Upper lobe of left lung (tissue), 6 donors: ENCODE measurements around the gene SEPHS2. TPM values are rescaled to one million over a fixed set of nuclear protein-coding genes. Genes with fewer than 3 reads are reported as not detected.

Experiments
- ATAC-seq, 2 donors: fragments of 200-7000 bp; cut with Tn5 transposase; one replicate each; pipeline ENCODE4 v1.9.1; 2022; ENCODE audit warnings: mild to moderate bottlenecking in 2 of 2, moderate library complexity in 2 of 2; ENCODE audit not compliant: low FRiP score in 2 of 2
- DNase-seq, 2 donors: peaks; one replicate each; pipeline ENCODE4 v3.0.0-alpha.2; 2019 to 2020
- H3K27ac ChIP-seq, 4 donors: fragments of 200-600 bp; sonication (generic); one replicate each; pipeline ENCODE4 v1.5.1; 2016 to 2019
- H3K27me3 ChIP-seq, 4 donors: fragments of 200-600 bp; sonication (generic); one replicate each; pipeline ENCODE4 v1.5.1; 2017 to 2019
- H3K36me3 ChIP-seq, 4 donors: fragments of 200-600 bp; sonication (generic); one replicate each; pipeline ENCODE4 v1.5.1; 2016 to 2019
- H3K4me1 ChIP-seq, 4 donors: fragments of 200-600 bp; sonication (generic); one replicate each; pipeline ENCODE4 v1.5.1; 2018 to 2019
- H3K4me3 ChIP-seq, 4 donors: fragments of 200-600 bp; sonication (generic); one replicate each; pipeline ENCODE4 v1.5.1; 2017 to 2019; ENCODE audit warnings: mild to moderate bottlenecking in 2 of 4, moderate library complexity in 1 of 4
- H3K9me3 ChIP-seq, 4 donors: fragments of 200-600 bp; sonication (generic); one replicate each; pipeline ENCODE4 v1.5.1; 2018 to 2019
- EP300 ChIP-seq, 4 donors: sonication (generic); formaldehyde crosslinking; IDR thresholded peaks; one replicate each; pipeline ENCODE4 v1.5.1; 2017; ENCODE audit warnings: antibody characterized with exemption in 4 of 4, control low read depth in 2 of 4
- POLR2A ChIP-seq, 4 donors: fragments of 450-650 bp; IDR thresholded peaks; one replicate each; pipeline ENCODE4 v1.5.1; 2016 to 2017; ENCODE audit warnings: antibody characterized with exemption in 4 of 4, mild to moderate bottlenecking in 2 of 4
- POLR2AphosphoS5 ChIP-seq, 2 donors: sonication (generic); formaldehyde crosslinking; IDR thresholded peaks; one replicate each; pipeline ENCODE4 v1.5.1; 2017; ENCODE audit warnings: antibody characterized with exemption in 2 of 2
- WGBS, 2 donors: methylation state at CpG; one replicate each; pipeline ENCODE4 v1.1.5; 2017 to 2018; 5-methylcytosine and 5-hydroxymethylcytosine counted together
- total RNA-seq, 6 donors: library from RNA; depleted of rRNA in 4 of 6; stranded (reverse); fragments of >200 nt in 4 of 6; gene quantifications; one replicate each; pipeline versions ENCODE4 v1.1.0 to v1.2.1, GENCODE V29; 2016 to 2021
- TF ChIP-seq, protein P1 (sequence below), 6 experiments: fragments of 450-650 bp in 4 of 6; fragments of 200-600 bp in 2 of 6; sonication (generic) in 2 of 6; IDR thresholded peaks; one replicate each; pipeline ENCODE4 v1.5.1; 2016 to 2019; ENCODE audit warnings: antibody characterized with exemption in 6 of 6
- donor health status: DM: no; HTN: no; CAD: no; lungs with moderate emphysema.
- donor health status: DM: no; HTN: yes; CAD: no; lungs with severe emphysema.

Gene SEPHS2, protein sequence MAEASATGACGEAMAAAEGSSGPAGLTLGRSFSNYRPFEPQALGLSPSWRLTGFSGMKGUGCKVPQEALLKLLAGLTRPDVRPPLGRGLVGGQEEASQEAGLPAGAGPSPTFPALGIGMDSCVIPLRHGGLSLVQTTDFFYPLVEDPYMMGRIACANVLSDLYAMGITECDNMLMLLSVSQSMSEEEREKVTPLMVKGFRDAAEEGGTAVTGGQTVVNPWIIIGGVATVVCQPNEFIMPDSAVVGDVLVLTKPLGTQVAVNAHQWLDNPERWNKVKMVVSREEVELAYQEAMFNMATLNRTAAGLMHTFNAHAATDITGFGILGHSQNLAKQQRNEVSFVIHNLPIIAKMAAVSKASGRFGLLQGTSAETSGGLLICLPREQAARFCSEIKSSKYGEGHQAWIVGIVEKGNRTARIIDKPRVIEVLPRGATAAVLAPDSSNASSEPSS
- 10 to 100 TPM; 34.7 to 64.0 (median 38.2) TPM for total RNA-seq

DNA sequence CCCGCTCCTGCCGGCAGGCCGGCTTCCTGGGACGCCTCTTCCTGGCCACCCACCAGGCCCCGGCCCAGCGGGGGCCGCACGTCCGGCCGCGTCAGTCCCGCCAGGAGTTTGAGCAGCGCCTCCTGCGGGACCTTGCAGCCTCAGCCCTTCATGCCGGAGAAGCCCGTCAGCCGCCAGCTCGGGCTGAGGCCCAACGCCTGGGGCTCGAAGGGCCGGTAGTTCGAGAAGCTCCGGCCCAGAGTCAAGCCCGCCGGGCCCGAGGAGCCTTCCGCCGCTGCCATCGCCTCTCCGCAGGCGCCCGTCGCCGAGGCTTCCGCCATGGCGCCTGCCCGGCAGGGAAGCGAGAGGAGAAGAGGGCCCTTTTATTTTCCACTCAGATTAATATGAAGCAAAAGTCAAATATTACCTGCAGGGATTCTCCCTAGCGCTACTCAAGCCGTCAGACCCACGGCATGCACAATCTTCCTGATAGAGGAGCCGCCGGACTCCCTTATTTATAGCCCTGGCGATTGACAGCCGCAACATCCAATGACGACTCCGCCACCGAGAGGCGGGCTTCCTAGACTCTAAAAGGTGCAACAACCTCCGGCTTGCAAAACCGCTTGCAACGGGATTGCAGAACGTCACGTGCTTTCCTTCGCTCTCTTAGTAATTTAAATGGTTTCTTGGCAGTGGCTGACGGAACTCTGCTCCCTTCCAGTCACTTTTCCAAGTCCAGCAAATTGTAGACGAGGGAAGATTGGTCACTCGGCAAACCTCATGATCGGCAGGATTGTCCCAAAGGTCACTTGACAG, at the start of gene SEPHS2:
SEPHS2 (minus strand) TSS at position 467 of the 795 bp plus-strand sequence; CDS start at position 320, 147 bp downstream.
- peak; percentile 95 to 99 for DNase-seq
- Histone ChIP-seq H3K4me3 (peak within 1 kb of the TSS; percentile 67 to 93 (median 80)), H3K27ac (peak within 1 kb of the TSS; percentile 92 to 98 (median 96)), H3K27me3 (no peaks in the 10 kb centered on the region), H3K9me3 (no peaks in the 10 kb centered on the region), H3K4me1 (peaks cover 15 to 28% (median 23%) of the 10 kb centered on the region in 4 donors), H3K36me3 (peaks cover 0 to 9% (median 0%) of the 10 kb centered on the region in 4 donors)
- TF ChIP-seq POLR2A (IDR thresholded peaks at IDR 0.05) (peak in 3 of 4 donors; percentile 84 to 99 (median 98)), POLR2AphosphoS5 (IDR thresholded peaks at IDR 0.05) (peak; percentile 81 to 94), EP300 (IDR thresholded peaks at IDR 0.05) (peak in 1 of 4 donors; percentile 2)
- TF ChIP-seq, protein P1, sequence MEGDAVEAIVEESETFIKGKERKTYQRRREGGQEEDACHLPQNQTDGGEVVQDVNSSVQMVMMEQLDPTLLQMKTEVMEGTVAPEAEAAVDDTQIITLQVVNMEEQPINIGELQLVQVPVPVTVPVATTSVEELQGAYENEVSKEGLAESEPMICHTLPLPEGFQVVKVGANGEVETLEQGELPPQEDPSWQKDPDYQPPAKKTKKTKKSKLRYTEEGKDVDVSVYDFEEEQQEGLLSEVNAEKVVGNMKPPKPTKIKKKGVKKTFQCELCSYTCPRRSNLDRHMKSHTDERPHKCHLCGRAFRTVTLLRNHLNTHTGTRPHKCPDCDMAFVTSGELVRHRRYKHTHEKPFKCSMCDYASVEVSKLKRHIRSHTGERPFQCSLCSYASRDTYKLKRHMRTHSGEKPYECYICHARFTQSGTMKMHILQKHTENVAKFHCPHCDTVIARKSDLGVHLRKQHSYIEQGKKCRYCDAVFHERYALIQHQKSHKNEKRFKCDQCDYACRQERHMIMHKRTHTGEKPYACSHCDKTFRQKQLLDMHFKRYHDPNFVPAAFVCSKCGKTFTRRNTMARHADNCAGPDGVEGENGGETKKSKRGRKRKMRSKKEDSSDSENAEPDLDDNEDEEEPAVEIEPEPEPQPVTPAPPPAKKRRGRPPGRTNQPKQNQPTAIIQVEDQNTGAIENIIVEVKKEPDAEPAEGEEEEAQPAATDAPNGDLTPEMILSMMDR (IDR thresholded peaks at IDR 0.05): peak in 4 of 6 experiments; percentile 25 to 62 (median 50)
- peak; percentile 92 to 97 for ATAC-seq
- 1 to 2% methylated on average over 12 to 45 of the region's 59 CpGs for WGBS, 2 donors

DNA sequence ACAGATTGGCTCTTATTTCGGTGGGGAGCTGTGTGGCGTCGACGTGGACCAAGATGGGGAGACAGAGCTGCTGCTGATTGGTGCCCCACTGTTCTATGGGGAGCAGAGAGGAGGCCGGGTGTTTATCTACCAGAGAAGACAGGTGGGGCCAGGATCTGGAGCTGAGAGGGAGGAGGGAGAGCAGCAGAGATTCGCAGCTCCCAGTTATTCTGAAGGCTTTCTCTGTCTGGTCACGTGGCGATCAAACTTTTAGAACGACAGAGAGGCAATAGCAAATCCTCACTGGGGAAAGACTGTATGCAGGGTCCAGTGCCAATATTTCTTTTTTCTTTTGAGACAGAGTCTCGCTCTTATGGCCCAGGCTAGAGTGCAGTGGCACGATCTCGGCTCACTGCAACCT, 49.0 kb upstream of the SEPHS2 start:
- H3K36me3 ChIP-seq: peaks cover 0 to 12% (median 5%) of the 10 kb centered on the region in 4 donors
- no peak for DNase-seq

DNA sequence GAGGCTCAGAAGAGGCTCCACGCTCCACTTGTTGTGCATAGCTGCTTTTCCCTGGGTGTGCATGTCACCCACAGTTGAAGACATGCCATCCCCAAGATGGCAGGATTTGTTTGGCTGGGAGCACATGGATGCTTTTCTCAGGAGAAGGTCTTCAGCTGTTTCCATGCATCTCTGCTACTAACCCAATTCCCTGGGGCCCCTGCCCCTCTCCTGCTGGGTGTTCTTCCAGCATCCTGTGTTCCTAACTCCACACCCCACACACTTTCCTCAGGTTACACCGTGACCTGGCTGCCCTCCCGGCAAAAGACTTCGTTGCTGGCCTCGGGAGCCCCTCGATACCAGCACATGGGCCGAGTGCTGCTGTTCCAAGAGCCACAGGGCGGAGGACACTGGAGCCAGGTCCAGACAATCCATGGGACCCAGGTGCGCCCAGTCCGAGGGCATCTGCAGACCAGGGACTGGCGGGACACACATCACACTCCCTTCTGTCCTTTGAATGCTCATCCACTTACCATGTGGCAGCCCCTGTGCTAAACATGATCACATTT, 48.3 kb upstream of the SEPHS2 start:
- H3K4me1 ChIP-seq: peaks cover 0 to 8% (median 3%) of the 10 kb centered on the region in 4 donors
- no peak for ATAC-seq
- 69 to 79% methylated on average over 9 to 11 of the region's 11 CpGs for WGBS, 2 donors
- no peaks in the 10 kb centered on the region for H3K9me3 ChIP-seq
- no peak overlapping the region for H3K27ac ChIP-seq
- peaks cover 0 to 12% (median 5%) of the 10 kb centered on the region in 4 donors for H3K36me3 ChIP-seq
- H3K27me3 ChIP-seq: no peaks in the 10 kb centered on the region
- TF ChIP-seq POLR2AphosphoS5 (IDR thresholded peaks at IDR 0.05): no peak
- TF ChIP-seq, protein P1 (IDR thresholded peaks at IDR 0.05): no peak
- TF ChIP-seq EP300 (IDR thresholded peaks at IDR 0.05): no peak
- TF ChIP-seq POLR2A (IDR thresholded peaks at IDR 0.05): no peak
- H3K4me3 ChIP-seq: no peak overlapping the region
- DNase-seq: no peak

More for the DNA sequence above, 49.0 kb upstream of the SEPHS2 start:
- TF ChIP-seq EP300 (IDR thresholded peaks at IDR 0.05): no peak
- no peak for TF ChIP-seq POLR2A (IDR thresholded peaks at IDR 0.05)
- TF ChIP-seq, protein P1 (IDR thresholded peaks at IDR 0.05): no peak
- TF ChIP-seq POLR2AphosphoS5 (IDR thresholded peaks at IDR 0.05): no peak
- Histone ChIP-seq H3K9me3 (no peaks in the 10 kb centered on the region), H3K4me1 (peaks cover 0 to 7% (median 3%) of the 10 kb centered on the region in 4 donors), H3K4me3 (no peak overlapping the region), H3K27me3 (no peaks in the 10 kb centered on the region), H3K27ac (no peak overlapping the region)
- ATAC-seq: no peak
- 74 to 79% methylated on average over 12 of the region's 12 CpGs for WGBS, 2 donors

DNA sequence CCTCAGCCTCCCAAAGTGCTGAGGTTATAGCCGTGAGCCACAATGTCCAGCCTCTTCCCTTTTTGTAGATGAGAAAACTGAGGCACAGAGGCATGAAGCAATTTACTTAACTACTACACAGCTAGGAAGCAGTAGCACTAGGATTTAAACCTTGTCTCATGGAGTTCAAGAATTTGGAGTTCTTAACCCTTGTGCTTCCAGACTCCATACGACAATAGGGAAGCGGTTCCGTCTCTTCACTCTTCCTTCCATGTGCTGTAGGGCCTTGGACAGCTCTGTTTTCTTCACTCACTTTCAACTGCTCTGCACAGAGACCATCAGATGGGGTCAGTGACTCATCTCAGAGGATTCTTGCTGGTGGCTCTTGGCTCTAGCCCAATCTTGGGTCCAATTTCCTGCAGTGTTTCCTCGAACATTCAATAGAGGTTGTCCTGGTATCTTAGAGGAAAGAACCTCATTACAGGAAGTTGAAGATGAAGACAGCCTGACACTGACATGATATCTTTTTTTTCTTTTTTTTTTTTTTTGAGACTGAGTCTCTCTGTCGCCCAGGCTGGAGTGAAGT, 46.2 kb upstream of the SEPHS2 start:
- Histone ChIP-seq H3K4me1 (peaks cover 0 to 11% (median 5%) of the 10 kb centered on the region in 4 donors), H3K27me3 (no peaks in the 10 kb centered on the region), H3K36me3 (peaks cover 0 to 23% (median 6%) of the 10 kb centered on the region in 4 donors), H3K9me3 (no peaks in the 10 kb centered on the region), H3K4me3 (no peak overlapping the region), H3K27ac (peak overlapping the region in 1 of 4 donors; percentile 27)
- WGBS, 2 donors: 29 to 49% methylated on average over 6 of the region's 6 CpGs
- ATAC-seq (peak in 1 of 2 donors; percentile 34), DNase-seq (peak in 1 of 2 donors; percentile 26)
- TF ChIP-seq POLR2A (IDR thresholded peaks at IDR 0.05) (no peak), EP300 (IDR thresholded peaks at IDR 0.05) (no peak), POLR2AphosphoS5 (IDR thresholded peaks at IDR 0.05) (no peak)
- TF ChIP-seq, protein P1 (IDR thresholded peaks at IDR 0.05): no peak
